Globus pallidus (tissue), 1 donor: ENCODE measurements around the gene MFN2.

Experiments
- DNase-seq: peaks from one replicate; pipeline ENCODE4 v3.0.0-alpha.2; 2015; ENCODE audit warnings: low spot score

MFN2 gene

DNA sequence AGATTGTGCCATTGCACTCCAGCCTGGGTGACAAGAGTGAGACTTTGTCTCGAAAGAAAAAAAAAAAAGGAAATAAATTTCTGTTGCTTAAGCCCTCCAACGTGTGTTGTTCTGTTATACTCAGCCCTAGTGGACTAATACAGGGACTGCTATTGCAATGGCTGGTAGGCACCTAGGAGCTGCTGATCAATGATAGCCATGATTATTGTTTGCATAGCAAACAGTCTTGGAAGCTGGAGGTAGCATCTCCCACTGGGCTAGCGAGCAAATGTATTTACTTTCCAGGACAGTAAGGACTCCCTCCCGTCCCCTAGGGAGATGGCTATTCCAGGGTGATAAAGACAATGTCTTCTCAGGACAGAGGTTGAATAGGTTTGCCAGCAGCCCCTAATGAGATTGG lies 69.4 kb downstream of the MFN2 start:
- no peak for DNase-seq

- DNase-seq, result no peak
Measured at GRCh38 chr1:12051361-12051760, 71.1 kb downstream of the MFN2 start.

DNA sequence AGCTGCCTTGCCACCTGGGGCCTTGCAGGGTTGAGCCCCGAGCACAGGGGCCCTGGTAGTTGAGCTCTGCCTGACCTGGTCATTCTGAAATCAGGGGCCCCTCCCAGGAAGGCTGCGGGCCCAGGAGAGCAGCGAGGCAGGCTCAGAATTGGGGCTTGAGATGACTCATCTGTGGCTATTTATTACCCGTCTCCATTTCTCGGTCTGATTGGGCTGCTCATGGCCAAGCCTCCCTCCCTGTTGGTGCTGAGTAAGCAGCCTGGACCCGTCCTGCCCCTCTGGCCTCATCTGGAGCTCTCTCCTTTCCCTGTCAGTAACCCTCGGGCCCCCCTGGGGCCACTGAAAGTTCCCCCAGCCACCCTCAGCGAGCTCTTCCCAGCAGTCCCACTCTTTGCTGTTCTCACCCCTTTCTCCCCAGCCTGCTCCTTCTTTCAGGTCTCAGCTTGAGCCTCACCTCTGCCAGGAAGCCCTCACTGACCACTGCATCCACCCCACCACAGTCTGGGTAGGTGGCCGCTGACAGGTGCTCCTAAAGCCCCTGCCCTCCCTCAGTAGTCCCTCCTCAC lies 71.8 kb downstream of the MFN2 start:
- DNase-seq, result no peak

- peak; percentile 37 for DNase-seq
Measured at GRCh38 chr1:12052997-12053686, 72.9 kb downstream of the MFN2 start.

GRCh38 chr1:12053752-12054548 lies 73.7 kb downstream of the MFN2 start:
- no peak for DNase-seq

GRCh38 chr1:12055259-12055658 lies 75.0 kb downstream of the MFN2 start:
- DNase-seq, result no peak

DNA sequence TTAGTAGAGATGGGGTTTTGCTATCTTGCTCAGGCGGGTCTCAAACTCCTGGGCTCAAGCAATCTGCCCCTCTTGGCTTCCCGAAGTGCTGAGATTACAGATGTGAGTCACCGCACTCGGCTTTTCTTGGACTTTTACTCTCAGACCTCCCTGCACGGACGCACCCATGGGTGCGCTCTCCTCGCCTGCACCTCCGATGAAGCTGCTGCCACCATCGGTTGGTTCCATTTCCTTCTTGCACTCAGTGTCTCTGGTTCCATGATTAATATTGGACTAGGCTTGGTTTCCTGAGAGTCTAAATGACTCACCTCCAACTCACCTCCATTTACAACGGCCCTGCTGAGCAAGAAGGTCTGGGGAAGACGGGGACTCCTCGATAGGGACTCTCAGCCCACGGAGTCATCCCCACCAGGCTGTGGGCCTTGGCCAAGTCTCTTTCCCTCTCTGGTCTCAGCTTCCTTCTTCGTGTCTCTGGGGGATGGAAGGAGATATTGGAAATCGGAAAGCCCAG lies 76.1 kb downstream of the MFN2 start:
- no peak for DNase-seq

DNA sequence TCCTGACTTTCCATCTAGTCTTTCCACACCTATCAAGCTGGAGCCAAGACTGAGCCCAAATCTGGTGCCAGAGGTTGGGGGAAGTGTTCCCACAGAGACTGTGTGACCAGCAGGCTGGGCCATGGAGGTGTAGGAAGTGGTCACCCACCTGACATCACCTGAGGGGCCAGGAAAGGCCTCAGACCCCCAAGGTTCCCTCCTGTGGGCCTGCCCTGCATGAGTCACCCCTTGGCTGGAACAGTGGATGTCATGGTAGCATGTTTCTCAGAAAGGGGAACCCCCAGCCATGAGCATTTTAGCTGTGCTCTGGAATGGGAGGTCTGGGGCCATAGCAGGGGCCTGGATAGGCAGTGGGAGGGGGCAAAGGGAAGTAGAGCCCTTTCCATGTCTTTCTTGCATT lies 77.1 kb downstream of the MFN2 start:
- DNase-seq, result no peak

- DNase-seq, result no peak
Measured at GRCh38 chr1:12057940-12058687, 77.9 kb downstream of the MFN2 start.

GRCh38 chr1:12059226-12059625 lies 79.0 kb downstream of the MFN2 start:
- no peak for DNase-seq

GRCh38 chr1:12059722-12060464 lies 79.6 kb downstream of the MFN2 start:
- no peak for DNase-seq

DNA sequence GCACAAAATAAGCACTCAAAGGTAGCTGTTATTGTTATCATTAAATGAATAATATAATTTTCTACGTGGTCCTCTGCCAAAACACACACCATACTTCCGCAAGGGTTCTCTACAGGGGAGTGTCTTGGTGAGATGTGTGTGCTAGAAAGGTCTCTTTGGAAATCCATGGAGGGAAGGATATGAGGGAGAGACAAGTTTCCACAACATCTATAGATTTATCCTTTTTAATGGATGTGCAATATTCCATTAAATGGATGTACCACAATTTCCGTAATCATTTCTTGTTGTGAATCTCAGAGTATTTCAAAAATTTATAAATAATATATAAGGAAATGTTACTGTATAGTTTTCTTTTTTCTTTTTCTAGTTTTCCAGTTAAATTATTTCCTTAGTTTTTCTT lies 80.3 kb downstream of the MFN2 start:
- DNase-seq, result no peak
